Mesothelial cell of epicardium (in vitro differentiated cells): Measurements from ENCODE around the gene LSM14A. TPM values are rescaled to one million over a fixed set of nuclear protein-coding genes. Genes with fewer than 3 reads are reported as not detected.
A peak's percentile ranks its signal among the peaks of the same experiment; 100 is the strongest.

Experiments
- DNase-seq, 2 experiments: peaks; one replicate each; pipeline ENCODE4 v3.0.0; 2021; ENCODE audit warnings: low spot score in 2 of 2; ENCODE audit not compliant: unreplicated experiment in 2 of 2
- H3K27ac Mint-ChIP-seq: 2 replicates; pipeline ENCODE4 v1.8.0; 2021; ENCODE audit warnings: mixed read lengths
- H3K27me3 Mint-ChIP-seq: 2 replicates; pipeline ENCODE4 v1.8.0; 2021; ENCODE audit warnings: low read depth, mixed read lengths
- H3K36me3 Mint-ChIP-seq: 2 replicates; pipeline ENCODE4 v1.8.0; 2021; ENCODE audit warnings: mixed read lengths
- H3K4me1 Mint-ChIP-seq: 2 replicates; pipeline ENCODE4 v1.8.0; 2021; ENCODE audit warnings: mixed read lengths
- H3K4me3 Mint-ChIP-seq: 2 replicates; pipeline ENCODE4 v1.8.0; 2021; ENCODE audit warnings: mild to moderate bottlenecking, moderate library complexity, mixed read lengths
- H3K9me3 Mint-ChIP-seq: 2 replicates; pipeline ENCODE4 v1.8.0; 2021; ENCODE audit warnings: mixed read lengths
- total RNA-seq: library from RNA; stranded (reverse); gene quantifications from 3 replicates; pipeline ENCODE4 v1.2.1, GENCODE V29; 2021
- TF ChIP-seq, protein P1 (sequence below): fragments of 200-600 bp; sonication (generic); IDR thresholded peaks from one replicate; pipeline ENCODE4 v1.5.0; 2021; ENCODE audit warnings: antibody characterized with exemption; ENCODE audit not compliant: unreplicated experiment

The LSM14A gene
- total RNA-seq, 1 donor from 2014 or later: 153 TPM

DNA sequence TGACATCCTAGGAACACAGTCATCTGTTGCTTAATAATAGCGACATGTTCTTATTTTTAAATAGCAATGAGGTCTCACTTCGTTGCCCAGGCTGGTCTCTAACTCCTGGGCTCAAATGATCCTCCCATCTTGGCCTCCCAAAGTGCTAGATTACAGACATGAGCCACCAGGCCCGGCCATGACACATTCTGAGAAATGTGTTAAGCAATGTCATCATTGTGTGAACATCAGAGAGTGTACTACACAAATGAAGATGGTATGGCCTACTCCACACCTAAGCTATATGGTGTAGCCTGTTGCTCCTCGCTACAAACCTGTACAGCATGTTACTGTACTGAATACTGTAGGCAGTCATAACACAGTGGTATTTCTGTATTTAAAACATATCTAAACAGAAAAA is 57.4 kb downstream of the LSM14A start:
- Mint-ChIP-seq H3K4me3 (no peak overlapping the region), H3K27ac (no peak overlapping the region), H3K36me3 (peaks cover 21% of the 10 kb centered on the region), H3K27me3 (no peaks in the 10 kb centered on the region), H3K9me3 (no peaks in the 10 kb centered on the region), H3K4me1 (peaks cover 8% of the 10 kb centered on the region)
- TF ChIP-seq, protein P1, sequence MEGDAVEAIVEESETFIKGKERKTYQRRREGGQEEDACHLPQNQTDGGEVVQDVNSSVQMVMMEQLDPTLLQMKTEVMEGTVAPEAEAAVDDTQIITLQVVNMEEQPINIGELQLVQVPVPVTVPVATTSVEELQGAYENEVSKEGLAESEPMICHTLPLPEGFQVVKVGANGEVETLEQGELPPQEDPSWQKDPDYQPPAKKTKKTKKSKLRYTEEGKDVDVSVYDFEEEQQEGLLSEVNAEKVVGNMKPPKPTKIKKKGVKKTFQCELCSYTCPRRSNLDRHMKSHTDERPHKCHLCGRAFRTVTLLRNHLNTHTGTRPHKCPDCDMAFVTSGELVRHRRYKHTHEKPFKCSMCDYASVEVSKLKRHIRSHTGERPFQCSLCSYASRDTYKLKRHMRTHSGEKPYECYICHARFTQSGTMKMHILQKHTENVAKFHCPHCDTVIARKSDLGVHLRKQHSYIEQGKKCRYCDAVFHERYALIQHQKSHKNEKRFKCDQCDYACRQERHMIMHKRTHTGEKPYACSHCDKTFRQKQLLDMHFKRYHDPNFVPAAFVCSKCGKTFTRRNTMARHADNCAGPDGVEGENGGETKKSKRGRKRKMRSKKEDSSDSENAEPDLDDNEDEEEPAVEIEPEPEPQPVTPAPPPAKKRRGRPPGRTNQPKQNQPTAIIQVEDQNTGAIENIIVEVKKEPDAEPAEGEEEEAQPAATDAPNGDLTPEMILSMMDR: no peak
- DNase-seq: no peak

DNA sequence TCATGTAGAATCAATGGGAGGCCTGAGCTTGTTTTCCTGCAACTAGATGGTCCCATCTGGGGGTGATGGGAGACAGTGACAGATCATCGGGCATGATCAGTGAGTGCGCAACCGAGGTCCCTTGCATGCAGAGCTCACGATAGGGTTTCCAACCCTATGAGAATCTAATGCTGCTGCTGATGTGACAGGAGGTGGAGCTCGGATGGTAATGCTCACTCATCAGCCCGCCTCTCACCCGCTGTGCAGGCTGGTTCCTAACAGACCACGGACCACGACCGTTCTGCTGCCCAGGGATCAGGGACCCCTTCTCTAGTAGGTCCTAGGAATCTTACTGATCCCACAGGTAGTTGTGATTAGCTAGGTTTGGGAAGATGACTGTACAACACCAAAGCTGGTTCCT is 58.5 kb downstream of the LSM14A start:
- H3K36me3 Mint-ChIP-seq: peaks cover 20% of the 10 kb centered on the region
- TF ChIP-seq, protein P1: no peak
- H3K27ac Mint-ChIP-seq: no peak overlapping the region
- no peak for DNase-seq
- H3K27me3 Mint-ChIP-seq: no peaks in the 10 kb centered on the region
- no peaks in the 10 kb centered on the region for H3K9me3 Mint-ChIP-seq
- H3K4me1 Mint-ChIP-seq: peaks cover 8% of the 10 kb centered on the region
- H3K4me3 Mint-ChIP-seq: no peak overlapping the region

DNA sequence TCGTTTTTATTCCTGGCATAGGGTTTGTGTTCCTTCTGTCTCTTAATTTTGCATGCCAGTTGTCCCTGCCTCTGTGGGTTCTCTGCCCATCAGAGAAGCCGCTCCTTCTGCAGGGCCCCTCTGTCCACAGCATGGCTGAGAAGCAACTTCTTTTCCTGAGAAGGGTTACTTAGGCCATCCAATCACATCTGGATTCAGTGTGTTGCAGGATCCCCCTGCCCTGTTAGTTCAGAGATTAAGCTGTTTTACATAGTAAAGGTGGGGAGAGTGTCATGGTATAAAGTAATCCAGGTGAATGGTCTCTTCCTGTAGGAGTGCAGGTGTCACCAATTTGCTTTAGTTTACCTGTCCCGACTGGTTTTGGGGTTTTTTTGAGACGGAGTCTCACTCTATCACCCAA is 59.1 kb downstream of the LSM14A start:
- no peaks in the 10 kb centered on the region for H3K9me3 Mint-ChIP-seq
- peak overlapping the region; percentile 25 for H3K27ac Mint-ChIP-seq
- H3K27me3 Mint-ChIP-seq: no peaks in the 10 kb centered on the region
- peaks cover 20% of the 10 kb centered on the region for H3K36me3 Mint-ChIP-seq
- no peak overlapping the region for H3K4me3 Mint-ChIP-seq
- H3K4me1 Mint-ChIP-seq: peaks cover 8% of the 10 kb centered on the region
- no peak for DNase-seq
- TF ChIP-seq, protein P1: no peak

DNA sequence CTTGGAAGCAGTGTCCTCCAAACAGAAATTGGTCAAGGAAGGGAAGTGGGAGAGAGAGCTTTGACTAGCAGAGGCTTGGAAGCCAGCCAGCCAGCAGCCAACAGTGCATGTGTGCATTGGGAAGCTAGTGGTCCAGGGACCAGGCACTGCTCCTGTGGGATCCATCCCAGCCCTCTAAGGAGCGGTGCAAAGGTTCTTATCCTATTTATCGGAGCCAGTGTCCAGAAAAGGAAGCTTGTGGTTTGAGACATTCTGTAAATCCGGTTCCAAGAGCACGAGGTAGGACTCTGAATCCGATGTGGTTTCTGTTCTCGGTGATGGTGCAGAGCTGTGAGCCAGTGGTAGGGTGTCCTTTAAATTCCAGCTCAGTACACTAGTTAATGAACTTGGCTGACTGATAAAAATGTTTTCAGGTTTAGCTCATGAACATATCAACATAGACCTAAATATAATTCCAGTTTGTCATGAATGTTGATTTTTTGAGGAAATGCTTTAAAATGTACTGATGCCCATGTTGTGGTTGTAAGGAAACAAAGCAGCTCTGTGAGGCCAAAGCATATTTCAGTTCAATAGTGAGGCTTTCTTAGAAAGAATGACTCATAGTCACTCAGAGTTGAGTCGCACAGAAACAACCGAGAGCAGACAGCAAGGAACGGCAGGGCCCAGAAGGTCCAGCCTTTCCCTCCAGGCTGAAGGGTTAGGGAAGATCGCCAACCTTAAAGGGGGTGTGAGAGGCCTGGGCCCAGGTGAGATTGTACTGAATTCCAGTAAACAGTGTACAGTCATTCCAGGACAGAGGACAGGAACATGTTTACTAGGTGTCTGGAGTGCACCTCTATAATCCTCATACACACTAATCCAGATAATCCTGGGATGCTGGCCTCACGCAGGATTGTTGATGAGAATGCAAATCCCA is 60.5 kb downstream of the LSM14A start:
- no peaks in the 10 kb centered on the region for H3K27me3 Mint-ChIP-seq
- no peak overlapping the region for H3K4me3 Mint-ChIP-seq
- TF ChIP-seq, protein P1: no peak
- no peaks in the 10 kb centered on the region for H3K9me3 Mint-ChIP-seq
- peaks cover 12% of the 10 kb centered on the region for H3K36me3 Mint-ChIP-seq
- DNase-seq: no peak
- H3K4me1 Mint-ChIP-seq: peaks cover 8% of the 10 kb centered on the region
- H3K27ac Mint-ChIP-seq: peak overlapping the region; percentile 91

DNA sequence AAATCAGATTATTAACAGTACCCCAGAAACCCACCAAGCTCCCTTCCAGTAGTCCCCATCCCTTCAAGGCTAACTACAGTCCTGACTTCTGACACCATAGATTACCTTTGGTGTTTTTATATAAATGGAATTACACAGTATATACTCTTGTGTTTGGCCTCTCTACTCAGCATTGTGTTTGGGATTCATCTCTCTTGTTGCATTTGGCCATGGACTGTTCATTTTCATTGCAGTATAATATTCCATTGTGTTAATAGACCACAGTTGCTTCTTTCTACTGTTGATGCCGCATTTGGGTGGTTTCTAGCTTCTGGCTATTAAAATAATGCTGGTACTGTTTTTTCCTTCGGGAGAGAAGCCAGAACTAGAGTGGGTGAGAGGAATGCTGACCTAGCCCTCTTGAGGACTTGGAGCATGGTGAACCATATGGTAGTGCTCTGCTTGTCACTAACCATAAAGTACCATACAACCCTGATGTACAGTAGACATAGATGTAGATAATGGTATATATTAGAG is 63.2 kb downstream of the LSM14A start:
- no peak for DNase-seq
- TF ChIP-seq, protein P1: no peak
- H3K9me3 Mint-ChIP-seq: no peaks in the 10 kb centered on the region
- peaks cover 8% of the 10 kb centered on the region for H3K4me1 Mint-ChIP-seq
- H3K36me3 Mint-ChIP-seq: peaks cover 10% of the 10 kb centered on the region
- no peak overlapping the region for H3K27ac Mint-ChIP-seq
- H3K4me3 Mint-ChIP-seq: no peak overlapping the region
- no peaks in the 10 kb centered on the region for H3K27me3 Mint-ChIP-seq
